Type B pancreatic cell (in vitro differentiated cells): ENCODE measurements around the gene IGF1R. TPM values are rescaled to one million over a fixed set of nuclear protein-coding genes. Genes with fewer than 3 reads are reported as not detected.
A peak's percentile ranks its signal among the peaks of the same experiment; 100 is the strongest.

Experiments
- DNase-seq: peaks from one replicate; pipeline ENCODE4 v3.0.0; 2021; ENCODE audit warnings: mixed read lengths; ENCODE audit not compliant: unreplicated experiment; ENCODE audit errors: extremely low spot score
- H3K27ac Mint-ChIP-seq: 2 replicates; pipeline ENCODE4 v1.8.0; 2021; ENCODE audit warnings: mild to moderate bottlenecking, mixed read lengths
- H3K27me3 Mint-ChIP-seq: 2 replicates; pipeline ENCODE4 v1.8.0; 2021; ENCODE audit warnings: mixed read lengths
- H3K36me3 Mint-ChIP-seq: 2 replicates; pipeline ENCODE4 v1.8.0; 2021; ENCODE audit warnings: mixed read lengths
- H3K4me1 Mint-ChIP-seq: one replicate; pipeline ENCODE4 v1.8.0; 2021; ENCODE audit warnings: mixed read lengths; ENCODE audit not compliant: unreplicated experiment
- H3K4me3 Mint-ChIP-seq: 2 replicates; pipeline ENCODE4 v1.8.0; 2021; ENCODE audit warnings: mild to moderate bottlenecking, mixed read lengths
- H3K9me3 Mint-ChIP-seq: 2 replicates; pipeline ENCODE4 v1.8.0; 2021; ENCODE audit warnings: mixed read lengths
- CTCF ChIP-seq: fragments of 200-600 bp; sonication (generic); conservative IDR thresholded peaks from 2 replicates; pipeline ENCODE4 v1.5.0; 2021; ENCODE audit warnings: antibody characterized with exemption, mild to moderate bottlenecking
- total RNA-seq: library from RNA; stranded (reverse); gene quantifications from 2 replicates; pipeline ENCODE4 v1.2.1, GENCODE V29; 2021; ENCODE audit warnings: low replicate concordance

IGF1R gene
- total RNA-seq, 1 donor from 2014 or later, result 87.1 TPM

GRCh38 chr15:98866511-98866910 is 218.2 kb downstream of the IGF1R start:
- no peak for DNase-seq
- Mint-ChIP-seq H3K27ac (peak overlapping the region; percentile 85), H3K4me3 (peak overlapping the region; percentile 79), H3K9me3 (no peaks in the 10 kb centered on the region), H3K36me3 (peaks cover 8% of the 10 kb centered on the region), H3K27me3 (no peaks in the 10 kb centered on the region), H3K4me1 (peaks cover 40% of the 10 kb centered on the region)
- TF ChIP-seq CTCF, result no peak

GRCh38 chr15:98868564-98868963 is 220.2 kb downstream of the IGF1R start:
- Mint-ChIP-seq H3K27me3 (no peaks in the 10 kb centered on the region), H3K27ac (peak overlapping the region; percentile 71), H3K9me3 (no peaks in the 10 kb centered on the region), H3K4me1 (peaks cover 35% of the 10 kb centered on the region), H3K36me3 (peaks cover 8% of the 10 kb centered on the region), H3K4me3 (no peak overlapping the region)
- TF ChIP-seq CTCF, result no peak
- no peak for DNase-seq

GRCh38 chr15:98870788-98871187 is 222.4 kb downstream of the IGF1R start:
- Mint-ChIP-seq H3K27ac (no peak overlapping the region), H3K4me1 (peaks cover 56% of the 10 kb centered on the region), H3K36me3 (peaks cover 4% of the 10 kb centered on the region), H3K27me3 (no peaks in the 10 kb centered on the region), H3K9me3 (no peaks in the 10 kb centered on the region), H3K4me3 (no peak overlapping the region)
- DNase-seq, result no peak
- TF ChIP-seq CTCF, result no peak

- TF ChIP-seq CTCF, result no peak
- peaks cover 4% of the 10 kb centered on the region for H3K36me3 Mint-ChIP-seq
- no peak for DNase-seq
- no peaks in the 10 kb centered on the region for H3K27me3 Mint-ChIP-seq
- H3K4me1 Mint-ChIP-seq, result peaks cover 54% of the 10 kb centered on the region
- H3K27ac Mint-ChIP-seq, result peak overlapping the region; percentile 73
- no peaks in the 10 kb centered on the region for H3K9me3 Mint-ChIP-seq
- no peak overlapping the region for H3K4me3 Mint-ChIP-seq
These were observed 224.4 kb downstream of the IGF1R start for GRCh38 chr15:98872774-98873173.

GRCh38 chr15:98873441-98874218 is 225.3 kb downstream of the IGF1R start:
- Mint-ChIP-seq H3K9me3 (no peaks in the 10 kb centered on the region), H3K27me3 (no peaks in the 10 kb centered on the region), H3K27ac (peak overlapping the region; percentile 73), H3K36me3 (peaks cover 4% of the 10 kb centered on the region), H3K4me3 (peak overlapping the region; percentile 70), H3K4me1 (peaks cover 53% of the 10 kb centered on the region)
- no peak for DNase-seq
- no peak for TF ChIP-seq CTCF
